Measurements from ENCODE around the gene CDH13.

The CDH13 gene

DNA sequence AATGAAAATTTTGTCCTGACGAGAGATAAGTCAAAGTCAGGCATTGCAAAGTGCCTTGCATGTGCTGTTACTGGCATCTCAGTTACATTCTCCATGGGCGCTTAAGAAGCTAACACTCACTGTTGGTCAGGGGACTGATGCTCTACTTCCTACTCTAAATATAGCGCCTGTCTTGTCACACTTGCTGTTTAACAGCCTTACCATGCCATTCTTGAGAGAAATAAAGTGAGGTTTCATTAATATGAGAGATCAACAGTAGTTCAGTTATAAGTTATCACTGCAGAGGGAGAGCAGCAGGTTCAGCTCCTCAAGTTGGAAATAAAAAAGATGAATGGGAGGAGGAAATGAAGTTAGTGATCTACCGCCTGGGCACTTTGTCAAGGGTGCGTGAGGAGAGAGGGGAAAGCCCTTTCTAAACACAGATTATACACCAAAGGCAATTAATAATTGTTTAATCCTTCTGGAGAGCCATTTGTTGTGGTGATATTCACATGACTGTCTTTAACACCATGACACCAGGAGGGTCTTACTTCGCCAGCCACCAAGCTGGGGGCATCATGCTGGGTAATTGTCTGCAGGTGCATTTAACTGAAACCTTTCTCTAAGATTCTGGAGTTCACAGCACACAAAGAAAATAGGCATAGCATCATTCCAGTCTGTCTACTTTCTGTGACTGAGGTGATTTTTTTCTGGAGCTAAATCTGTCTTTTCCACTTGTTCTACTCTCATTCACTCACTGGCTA is 612.4 kb downstream of the CDH13 start:
- DNase-seq (ENCODE audit: low read depth in 3 of 3): no peak

DNA sequence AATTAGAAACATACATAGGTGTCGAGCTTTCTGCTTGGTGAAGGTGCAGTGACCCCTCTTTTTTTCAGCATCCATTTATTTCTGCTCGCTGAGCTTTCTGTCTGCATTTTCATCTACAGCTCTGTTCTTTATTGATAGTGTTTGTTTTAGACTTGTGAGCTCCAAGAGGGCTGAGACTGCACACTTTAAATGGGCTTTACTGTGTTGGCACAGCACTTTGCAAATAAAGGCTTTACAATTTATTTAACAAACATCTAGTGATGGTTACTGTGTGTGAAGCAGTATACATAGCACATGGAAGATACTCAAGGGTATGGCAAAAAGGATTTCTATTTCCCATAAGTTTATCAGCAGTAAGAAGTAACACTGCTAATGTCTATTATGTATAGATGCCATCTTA is 617.3 kb downstream of the CDH13 start:
- no peak for DNase-seq (ENCODE audit: low read depth in 3 of 3)

DNA sequence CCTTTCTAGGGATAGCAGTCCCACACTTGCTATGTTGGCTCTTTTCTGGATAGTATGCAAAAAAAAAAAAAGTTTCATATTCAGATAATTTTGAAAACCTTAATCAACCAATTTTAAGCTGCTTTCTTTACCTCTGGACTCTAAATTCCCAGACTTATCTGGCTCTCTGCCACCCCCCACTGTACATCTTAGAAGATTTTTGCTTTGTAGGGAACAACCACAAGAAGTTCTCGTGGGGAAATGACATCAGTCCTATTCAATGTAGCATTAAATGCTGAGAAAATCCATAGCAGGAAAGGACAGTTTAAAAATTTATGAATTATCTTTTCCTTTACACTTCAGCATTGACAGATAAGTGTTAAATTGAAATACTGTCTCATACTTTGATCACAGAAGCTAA is 618.3 kb downstream of the CDH13 start:
- no peak for DNase-seq (ENCODE audit: low read depth in 3 of 3)

DNA sequence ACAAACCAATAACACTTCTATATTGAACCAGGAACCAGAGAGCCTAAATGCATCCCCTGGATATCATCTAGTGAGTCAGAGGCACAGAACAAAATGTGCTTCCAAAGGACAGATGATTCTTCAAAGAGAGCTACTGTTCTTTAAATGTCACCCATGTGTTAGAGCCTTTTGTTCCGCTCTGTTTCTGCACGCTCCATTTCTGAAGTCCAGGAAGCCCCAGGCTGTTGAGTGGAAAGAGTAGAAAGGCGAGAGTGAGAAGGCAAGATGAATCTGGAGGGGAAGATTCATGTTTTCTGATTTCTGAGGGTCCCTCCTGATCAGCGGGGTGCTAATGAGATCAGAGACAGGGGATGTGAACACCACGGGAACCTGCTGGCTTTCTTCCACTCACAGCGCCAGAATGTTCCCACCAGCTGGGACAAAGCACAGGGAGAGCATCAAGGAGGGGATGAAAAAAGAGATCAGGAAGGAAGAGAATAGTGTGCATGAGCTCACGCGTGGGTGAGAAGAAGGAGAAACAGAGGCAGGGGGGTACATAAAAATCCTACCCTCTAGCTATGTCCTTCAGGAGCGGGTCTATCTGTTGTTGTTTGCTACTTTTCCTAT is 621.1 kb downstream of the CDH13 start:
- DNase-seq (ENCODE audit: low read depth in 3 of 3): no peak

GRCh38 chr16:83248735-83249463 is 622.1 kb downstream of the CDH13 start:
- no peak for DNase-seq (ENCODE audit: low read depth in 3 of 3)

DNA sequence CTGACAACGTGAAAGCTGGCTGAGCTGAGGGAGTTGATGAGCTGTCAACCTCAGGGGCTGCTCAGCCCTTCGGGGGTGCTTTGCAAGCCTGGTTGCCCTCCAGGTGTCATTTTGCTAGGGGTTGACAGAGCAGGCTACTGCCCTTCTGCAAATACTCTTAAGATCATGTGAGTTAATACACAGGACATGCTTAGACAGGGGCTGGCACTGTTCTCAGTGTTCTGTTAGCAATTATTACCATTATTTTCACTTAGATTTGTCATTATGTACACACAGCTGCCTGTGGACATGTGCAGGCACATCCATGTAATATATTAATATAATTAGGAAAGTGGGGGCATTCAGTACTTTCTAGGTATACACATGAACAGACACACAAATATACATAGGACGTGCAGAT is 626.8 kb downstream of the CDH13 start:
- DNase-seq (ENCODE audit: low read depth in 3 of 3): no peak

DNA sequence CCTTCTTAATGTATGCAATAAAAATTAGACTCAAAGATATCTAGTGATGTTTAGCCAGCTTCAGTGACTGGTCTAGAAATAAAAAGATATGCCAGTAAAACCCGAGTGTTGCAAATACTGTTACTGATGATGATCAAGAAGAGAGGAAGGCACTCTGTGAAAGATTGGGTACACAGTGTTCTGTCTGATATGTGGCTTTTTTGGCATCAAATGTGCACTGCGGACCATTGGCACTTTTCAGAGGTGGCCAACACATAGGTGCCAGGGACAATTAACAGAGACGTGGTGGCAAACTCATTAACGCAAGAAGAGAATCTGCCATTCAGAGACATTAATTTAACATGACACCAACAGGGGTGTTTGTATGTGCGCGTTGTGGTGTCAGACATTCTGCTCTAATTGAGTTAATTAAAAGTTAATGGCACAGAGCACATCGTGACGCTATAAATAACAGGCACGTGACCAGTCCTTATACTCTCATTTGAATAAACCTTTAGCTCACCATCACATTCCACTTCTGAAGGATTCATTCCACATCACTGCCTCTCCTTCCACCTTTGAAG is 631.7 kb downstream of the CDH13 start:
- DNase-seq (ENCODE audit: low read depth in 3 of 3): no peak

DNA sequence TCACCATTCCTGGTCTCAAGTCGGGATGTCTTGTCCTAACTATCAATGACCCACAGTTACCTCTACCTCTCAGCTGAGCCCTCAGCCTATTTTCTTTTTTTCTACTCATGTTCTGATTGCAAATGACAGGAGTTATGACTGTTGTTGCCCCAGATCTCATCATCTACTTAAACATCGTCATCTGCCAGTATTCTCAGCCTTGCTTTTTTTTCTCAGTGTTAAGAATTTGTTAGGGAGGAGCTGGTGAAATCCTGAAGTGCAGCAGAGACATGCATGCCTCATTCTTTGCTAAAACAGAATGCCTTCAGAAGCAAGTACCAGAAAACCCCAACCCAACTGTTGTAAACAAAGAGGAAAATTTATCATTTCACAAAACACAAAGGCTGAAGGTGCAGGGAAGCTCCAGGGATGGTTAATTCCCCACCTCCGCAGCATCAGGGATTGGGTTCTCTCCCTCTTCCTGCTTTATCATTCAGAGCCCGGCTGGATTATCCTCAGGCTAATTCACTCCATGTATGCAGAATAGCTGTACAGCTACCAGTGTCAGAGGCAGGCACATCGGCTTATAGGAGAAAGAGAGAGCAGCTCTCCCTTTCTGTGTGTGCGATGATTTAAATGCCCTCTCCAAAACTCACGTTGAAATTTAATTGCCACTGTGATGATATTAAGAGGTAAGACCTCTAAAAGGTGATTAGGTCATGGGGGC is 640.2 kb downstream of the CDH13 start:
- no peak for DNase-seq (ENCODE audit: low read depth in 3 of 3)

DNA sequence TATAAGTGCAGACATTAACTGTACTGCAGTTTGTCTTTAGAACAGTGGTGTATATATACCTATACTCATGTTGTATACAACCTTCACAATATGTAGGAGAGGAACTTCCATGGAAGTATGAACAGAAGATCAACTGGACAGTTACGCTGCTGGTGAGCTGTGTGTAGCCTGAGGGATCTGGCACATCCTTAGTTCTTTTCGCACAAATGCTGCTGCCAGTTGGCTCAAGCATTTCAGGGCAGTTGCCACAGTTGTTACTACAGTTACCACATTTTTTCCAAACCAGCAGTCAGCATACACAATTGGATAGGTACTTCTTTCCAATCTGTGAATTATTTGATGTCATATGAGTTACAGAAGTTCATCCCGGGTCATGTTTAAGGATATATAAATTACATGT is 641.4 kb downstream of the CDH13 start:
- no peak for DNase-seq (ENCODE audit: low read depth in 3 of 3)

DNA sequence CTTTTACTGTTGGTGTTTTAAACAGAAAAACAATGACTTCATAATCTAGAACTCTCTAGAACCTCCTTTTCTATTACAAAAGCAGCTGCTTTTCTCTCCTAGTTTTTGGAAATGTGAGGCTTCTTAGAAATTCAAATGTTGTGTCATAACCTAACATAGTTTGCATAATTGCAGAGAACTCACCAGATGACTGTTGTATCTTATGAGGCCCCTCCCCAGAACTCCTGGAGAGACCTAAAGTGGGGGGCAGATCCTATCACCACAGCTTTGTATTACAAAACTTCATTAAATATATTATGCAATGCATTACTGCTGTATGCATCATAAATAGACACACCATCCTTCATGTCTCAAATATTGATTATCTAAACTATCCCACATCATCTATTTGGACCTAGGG is 642.3 kb downstream of the CDH13 start:
- no peak for DNase-seq (ENCODE audit: low read depth in 3 of 3)

- DNase-seq (ENCODE audit: low read depth in 3 of 3): no peak
Measured at GRCh38 chr16:83269541-83269940, 642.8 kb downstream of the CDH13 start.

DNA sequence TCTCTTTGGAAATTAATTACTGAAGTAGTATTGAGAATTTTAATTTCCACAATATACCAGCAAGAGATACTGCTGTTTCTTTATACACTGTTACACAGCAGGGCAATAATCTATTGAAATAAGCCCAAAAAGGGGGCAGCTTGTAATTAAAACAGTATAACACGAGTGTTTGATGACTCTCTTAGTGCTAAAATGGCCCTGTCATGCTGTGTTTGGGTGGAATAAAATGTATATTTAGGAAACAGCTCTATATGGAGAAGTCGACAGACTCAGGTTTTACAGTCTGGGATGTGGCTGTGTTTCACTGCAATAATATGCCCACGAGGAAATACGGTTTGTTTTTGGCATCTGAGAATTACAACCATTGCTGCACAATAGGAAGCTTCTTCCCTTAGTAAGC is 643.3 kb downstream of the CDH13 start:
- DNase-seq (ENCODE audit: low read depth in 3 of 3): no peak

GRCh38 chr16:83270640-83271039 is 643.9 kb downstream of the CDH13 start:
- DNase-seq (ENCODE audit: low read depth in 3 of 3): no peak

- no peak for DNase-seq (ENCODE audit: low read depth in 3 of 3)
Measured at GRCh38 chr16:83271123-83271522, 644.4 kb downstream of the CDH13 start.

- DNase-seq (ENCODE audit: low read depth in 3 of 3): no peak
Measured at GRCh38 chr16:83271970-83272575, 645.3 kb downstream of the CDH13 start.

DNA sequence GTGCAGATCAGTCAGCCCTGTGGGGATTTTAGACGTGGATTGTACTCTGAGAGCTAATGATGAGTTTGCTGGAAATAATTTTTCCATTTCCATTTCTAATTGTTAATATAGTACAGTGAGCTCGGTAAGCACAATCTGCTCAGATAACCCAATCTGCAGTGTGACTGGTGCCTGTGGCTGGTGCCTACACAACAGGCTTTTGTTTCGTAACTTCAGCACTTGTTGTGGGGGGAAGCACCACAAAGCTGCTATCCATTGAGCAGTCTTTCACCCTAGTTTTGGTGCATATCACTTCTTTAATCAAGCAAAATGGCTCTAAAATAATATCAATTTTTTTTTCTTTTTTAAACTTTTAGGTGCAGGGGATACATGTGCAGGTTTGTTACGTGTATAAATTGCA is 646.1 kb downstream of the CDH13 start:
- DNase-seq (ENCODE audit: low read depth in 3 of 3): no peak

DNA sequence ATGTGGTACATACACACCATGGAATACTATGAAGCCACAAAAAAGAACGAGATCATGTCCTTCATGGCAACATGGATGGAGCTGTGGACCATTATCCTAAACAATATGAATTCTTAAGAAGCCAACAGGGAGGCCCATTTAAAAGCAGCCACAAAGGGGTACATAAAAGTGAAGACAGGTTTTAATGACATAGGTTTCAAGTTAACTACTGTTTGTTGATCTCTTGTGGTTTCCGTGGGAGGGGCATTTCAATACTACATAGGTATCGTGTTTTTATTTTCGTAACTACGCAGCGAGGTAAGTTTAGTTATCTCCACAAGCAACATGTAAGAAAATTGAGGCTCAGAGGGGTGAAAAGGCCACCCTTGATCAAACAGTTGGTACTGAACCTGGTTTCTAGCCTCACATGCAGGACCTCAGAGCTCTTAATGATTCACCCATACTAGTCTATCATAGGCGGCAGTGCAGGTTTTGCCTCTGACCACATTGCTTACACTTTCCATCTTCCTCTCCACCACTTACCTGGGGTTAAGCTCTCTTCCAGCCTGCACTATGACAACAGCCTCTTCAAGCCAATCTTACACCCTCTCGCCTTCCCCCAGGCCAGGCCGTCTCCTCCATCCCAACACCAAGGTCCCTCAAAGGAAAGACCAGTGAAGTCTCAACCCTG is 646.9 kb downstream of the CDH13 start:
- no peak for DNase-seq (ENCODE audit: low read depth in 3 of 3)

DNA sequence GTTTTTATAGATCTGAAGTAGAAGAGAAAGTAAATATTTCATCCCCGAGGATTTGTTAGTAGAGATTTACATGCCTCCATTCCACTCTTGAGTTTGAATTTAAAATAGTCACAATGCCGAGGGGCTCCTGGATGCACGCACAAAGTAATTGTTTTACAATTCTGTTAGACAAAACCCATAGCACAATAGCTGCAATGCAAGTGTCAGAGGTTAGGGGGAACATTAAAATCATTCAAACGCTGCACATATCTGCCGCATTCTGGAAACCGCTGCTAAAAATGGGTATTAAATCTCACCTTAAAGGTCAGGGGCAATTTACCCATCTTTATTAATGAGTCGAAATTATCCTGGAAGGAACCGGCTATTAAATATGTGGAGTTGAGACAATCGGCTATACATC is 652.5 kb downstream of the CDH13 start:
- DNase-seq (ENCODE audit: low read depth in 3 of 3): no peak

- DNase-seq (ENCODE audit: low read depth in 3 of 3): no peak
Measured at GRCh38 chr16:83285921-83286320, 659.2 kb downstream of the CDH13 start.

GRCh38 chr16:83296505-83296904 is 669.7 kb downstream of the CDH13 start:
- no peak for DNase-seq (ENCODE audit: low read depth in 3 of 3)

DNA sequence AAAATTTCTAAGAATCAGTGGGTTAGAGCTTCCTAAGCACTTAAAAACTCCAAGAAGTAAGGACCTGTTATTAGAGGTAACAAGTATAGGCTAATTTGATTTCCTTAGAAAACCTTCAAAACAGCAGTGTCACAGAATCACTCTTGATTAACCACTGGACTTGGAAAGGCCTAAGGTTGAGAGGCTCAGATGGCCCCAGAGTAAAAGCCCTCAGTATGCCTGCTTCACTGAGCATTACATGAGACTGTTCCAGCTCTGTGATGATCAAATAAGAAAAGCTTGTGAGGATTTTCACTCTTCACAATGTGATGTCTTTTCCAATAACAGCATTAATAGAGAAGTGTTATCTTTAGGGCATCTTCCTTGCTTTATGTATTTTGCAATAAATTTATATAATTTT is 671.8 kb downstream of the CDH13 start:
- no peak for DNase-seq (ENCODE audit: low read depth in 3 of 3)
